GM12801 (cell line): ENCODE measurements around the gene EML2.

Experiments used
- TF ChIP-seq, protein P1 (sequence below): IDR thresholded peaks from one replicate; pipeline ENCODE4 v1.5.1; 2011; ENCODE audit warnings: control low read depth; ENCODE audit not compliant: insufficient read length; ENCODE audit errors: extremely low read depth

The EML2 gene

DNA sequence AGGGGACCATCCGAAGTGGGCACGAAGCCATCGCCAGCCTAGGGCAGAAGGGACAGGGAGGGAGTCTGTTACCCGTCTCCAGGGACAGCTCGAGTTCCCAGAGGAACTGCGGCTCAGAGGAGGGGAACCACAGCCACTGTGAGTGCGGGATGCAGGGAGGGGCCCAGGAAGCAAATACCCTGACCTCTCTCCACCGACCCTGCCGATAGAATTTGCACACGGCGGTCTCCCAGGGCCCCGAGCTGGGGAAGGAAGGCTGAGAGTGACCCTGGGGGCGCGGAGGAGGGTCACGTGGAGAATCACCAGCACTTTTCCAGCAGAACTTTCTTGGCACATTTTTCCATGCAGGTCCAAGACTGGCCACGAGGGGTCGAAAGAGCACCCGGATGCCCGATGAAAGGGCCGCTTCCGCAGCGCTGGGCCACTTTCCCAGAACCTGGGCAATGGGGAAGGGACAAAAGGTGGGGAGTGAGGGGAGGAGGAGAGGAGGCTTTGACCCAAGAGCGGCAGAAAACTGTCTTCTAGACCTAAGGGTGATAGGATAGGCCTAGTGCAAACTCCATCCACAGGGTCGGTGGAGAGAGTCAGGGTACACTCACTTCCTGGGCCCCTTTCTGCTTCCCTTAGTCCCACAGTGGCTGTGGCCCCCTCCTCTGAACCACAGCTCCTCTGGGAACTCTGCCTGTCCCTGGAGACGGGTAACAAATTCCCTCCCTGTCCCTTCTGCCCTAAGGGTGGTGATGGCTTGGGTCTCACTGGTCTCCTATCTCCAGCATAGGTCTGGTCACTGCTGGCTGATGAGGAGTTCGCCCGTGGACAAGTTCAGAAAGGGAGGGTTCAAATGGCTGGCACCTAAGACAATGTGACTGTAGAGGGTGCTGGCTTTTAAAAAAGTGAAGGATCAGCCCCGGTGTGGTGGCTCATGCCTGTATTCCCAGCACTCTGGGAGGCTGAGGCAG is 31.8 kb downstream of the EML2 start:
- TF ChIP-seq, protein P1, sequence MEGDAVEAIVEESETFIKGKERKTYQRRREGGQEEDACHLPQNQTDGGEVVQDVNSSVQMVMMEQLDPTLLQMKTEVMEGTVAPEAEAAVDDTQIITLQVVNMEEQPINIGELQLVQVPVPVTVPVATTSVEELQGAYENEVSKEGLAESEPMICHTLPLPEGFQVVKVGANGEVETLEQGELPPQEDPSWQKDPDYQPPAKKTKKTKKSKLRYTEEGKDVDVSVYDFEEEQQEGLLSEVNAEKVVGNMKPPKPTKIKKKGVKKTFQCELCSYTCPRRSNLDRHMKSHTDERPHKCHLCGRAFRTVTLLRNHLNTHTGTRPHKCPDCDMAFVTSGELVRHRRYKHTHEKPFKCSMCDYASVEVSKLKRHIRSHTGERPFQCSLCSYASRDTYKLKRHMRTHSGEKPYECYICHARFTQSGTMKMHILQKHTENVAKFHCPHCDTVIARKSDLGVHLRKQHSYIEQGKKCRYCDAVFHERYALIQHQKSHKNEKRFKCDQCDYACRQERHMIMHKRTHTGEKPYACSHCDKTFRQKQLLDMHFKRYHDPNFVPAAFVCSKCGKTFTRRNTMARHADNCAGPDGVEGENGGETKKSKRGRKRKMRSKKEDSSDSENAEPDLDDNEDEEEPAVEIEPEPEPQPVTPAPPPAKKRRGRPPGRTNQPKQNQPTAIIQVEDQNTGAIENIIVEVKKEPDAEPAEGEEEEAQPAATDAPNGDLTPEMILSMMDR = no peak

DNA sequence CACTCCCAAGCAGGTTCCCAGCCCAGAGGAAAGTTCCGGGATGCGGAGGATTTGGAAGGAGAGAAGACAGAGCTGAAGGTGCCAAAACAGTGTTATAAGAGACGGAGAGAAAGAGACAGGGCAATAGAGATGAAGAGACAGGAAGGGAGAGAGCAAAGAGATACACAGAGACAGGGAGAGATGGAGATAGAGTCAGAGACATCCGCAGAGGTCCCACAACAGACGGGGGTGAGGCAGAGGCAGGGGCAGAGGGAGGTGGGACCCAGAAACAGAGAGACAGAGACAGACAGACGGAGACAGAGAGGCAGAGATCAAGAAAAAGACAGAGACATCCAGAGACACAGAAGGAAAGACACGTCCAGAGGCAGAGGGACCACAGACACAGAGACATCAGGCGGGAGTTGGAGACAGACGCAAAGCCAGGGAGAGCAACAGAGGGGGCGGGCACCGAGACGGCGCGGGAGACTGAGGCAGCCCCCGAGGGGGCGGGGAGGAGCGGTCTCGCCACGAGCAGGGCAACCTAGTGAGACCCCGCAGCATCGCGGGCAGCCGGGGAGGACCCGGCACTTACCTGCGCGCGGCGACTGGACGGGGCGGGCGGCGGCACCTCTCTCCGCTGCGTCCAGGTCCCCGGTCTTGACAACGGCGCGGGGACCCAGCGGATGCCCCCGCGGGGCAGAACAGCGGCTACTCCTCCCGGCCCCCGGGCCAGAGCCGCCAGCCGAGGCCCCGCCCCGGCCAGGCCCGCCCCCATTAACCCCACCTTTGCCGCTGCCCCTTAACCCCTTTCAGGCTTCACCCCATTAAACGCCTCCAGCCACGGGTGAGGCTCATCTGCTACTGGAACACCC is 37.4 kb downstream of the EML2 start, which contains the start of gene GPR4:
Gene GPR4, minus strand, starts transcription at position 689 of the 851 bp plus-strand sequence. CDS start 10,346 bp downstream, outside the sequence.
- TF ChIP-seq, protein P1 = no peak

DNA sequence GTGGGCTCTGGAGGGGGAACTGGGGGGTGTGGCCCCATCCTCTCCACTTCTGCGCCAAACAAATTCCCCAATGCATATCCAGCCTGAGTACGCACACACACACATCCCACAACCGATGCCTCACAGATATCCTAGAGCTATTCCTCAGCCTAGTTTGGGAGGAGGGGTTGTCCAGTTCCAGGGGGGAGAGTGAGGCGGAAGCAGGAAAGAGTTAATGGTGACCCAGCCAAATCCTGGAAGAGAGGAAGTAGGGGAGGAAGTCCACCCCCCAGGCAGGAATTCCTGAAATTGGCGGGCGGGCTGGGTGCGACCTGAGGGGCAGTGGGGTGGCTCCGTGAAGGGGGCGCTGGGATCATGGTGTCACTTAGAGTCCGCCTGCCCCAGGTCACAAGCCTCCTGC is 38.1 kb downstream of the EML2 start:
- TF ChIP-seq, protein P1 = no peak

DNA sequence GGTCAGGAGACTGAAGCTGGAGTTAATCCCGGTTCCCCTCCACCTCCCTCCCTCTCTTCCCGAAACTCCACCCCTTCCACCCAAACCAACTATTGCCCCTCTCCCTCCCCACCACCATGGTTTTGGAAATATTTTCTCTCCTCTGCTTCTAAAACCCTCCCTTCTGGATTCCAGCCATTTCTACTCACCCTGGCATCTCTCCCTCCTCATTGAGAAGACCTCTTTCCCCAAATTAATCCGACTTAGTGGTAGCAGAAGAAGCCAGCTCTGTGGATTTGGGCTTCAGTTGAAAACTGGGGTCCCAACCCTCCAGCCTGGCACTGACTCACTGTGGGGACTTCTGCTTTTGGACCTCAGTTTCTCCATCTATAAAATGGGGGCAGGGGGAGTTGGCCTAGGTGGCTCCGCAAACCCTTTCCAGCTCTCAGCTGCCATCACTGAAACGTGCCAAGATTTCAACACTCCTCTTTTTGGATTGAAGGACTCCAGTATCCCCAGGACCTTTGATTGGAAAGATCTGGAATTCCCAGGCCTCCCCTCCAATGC is 38.8 kb downstream of the EML2 start:
- TF ChIP-seq, protein P1 = no peak

DNA sequence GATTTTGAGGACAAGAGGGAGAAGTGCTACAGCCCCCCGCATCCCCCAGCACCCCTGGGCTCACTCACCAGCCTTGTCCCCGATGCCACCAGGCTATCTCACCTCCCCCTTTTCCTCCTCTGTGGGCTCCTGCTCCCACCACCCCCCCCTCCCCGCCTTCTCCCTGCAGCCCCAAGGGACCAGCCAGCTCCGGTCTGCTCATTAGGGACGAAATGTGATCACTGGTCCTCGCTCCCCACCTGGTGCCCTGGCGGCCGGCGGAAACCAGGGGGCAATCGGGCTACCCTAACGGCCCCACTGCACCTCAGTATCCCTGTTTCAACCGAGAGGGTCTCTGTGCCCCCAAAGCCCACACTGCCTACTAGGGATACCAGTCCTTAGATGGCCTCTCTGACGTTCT is 39.9 kb downstream of the EML2 start:
- TF ChIP-seq, protein P1 = no peak

DNA sequence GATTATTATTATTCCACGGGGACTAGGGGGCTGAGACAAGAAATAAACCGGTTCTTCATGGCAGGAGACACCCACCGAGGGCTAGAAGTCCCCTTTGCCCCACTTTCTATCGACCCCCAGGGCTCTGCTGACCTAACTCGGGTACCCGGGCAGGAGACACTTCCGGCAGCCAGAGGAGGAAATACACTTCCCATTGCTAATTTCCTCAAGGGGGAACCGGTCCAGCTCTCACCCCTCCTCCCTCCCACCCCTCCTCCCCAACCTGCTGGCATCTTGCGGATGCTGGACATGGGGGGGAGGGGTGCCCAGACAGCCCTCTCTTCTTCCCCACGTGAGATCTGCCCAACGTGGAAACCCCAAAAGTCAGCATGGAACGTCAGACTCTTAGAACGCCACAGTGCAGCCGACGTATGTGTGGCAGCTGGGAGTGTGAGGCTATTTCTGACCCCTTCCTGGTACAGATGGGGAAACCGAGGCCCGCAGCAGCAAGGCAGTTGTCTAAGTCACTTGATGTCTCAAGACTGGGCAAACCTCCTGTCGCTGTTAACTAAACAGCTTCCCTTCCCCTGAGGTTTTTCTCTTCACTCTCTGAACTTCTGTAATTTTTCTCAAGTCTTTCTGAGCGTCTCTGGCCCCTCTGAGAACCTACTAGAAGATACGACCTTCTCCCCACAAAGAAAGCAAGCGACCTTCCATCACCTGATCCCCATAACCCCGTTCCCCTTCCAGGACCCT is 40.8 kb downstream of the EML2 start:
- TF ChIP-seq, protein P1 = no peak
